Stimulated activated CD4-positive, alpha-beta T cell treated with anti-CD3 and anti-CD28 coated beads, TNF-alpha, amount 100 ng/mL, for 24 hours (primary cell): ENCODE data around the gene FSTL4.

Experiments
- DNase-seq, 3 experiments: peaks; one replicate each; pipeline ENCODE4 v3.0.0-alpha.2; 2020; ENCODE audit warnings: low read depth in 3 of 3

FSTL4 gene

GRCh38 chr5:133193794-133194193, 418.5 kb downstream of the FSTL4 start:
- no peak for DNase-seq

- no peak for DNase-seq
These were observed 419.6 kb downstream of the FSTL4 start for GRCh38 chr5:133192716-133193115.

GRCh38 chr5:133189881-133190280, 422.5 kb downstream of the FSTL4 start:
- no peak for DNase-seq

- DNase-seq = no peak
These were observed 432.9 kb downstream of the FSTL4 start for GRCh38 chr5:133179405-133179804.

- DNase-seq = peak; percentile 12 to 26 (median 20)
These were observed 441.5 kb downstream of the FSTL4 start for GRCh38 chr5:133170756-133171387.

GRCh38 chr5:133164759-133165158, 447.6 kb downstream of the FSTL4 start:
- no peak for DNase-seq

- no peak for DNase-seq
These were observed 448.5 kb downstream of the FSTL4 start for GRCh38 chr5:133163839-133164238.

- no peak for DNase-seq
These were observed 452.8 kb downstream of the FSTL4 start for GRCh38 chr5:133159543-133159942.

- no peak for DNase-seq
These were observed 456.9 kb downstream of the FSTL4 start for GRCh38 chr5:133155326-133155969.

GRCh38 chr5:133154274-133155075, 457.9 kb downstream of the FSTL4 start:
- no peak for DNase-seq

- DNase-seq = no peak
These were observed 461.3 kb downstream of the FSTL4 start for GRCh38 chr5:133150909-133151544.

- DNase-seq = no peak
These were observed 463.0 kb downstream of the FSTL4 start for GRCh38 chr5:133149345-133149744.

- no peak for DNase-seq
These were observed 464.4 kb downstream of the FSTL4 start for GRCh38 chr5:133147815-133148567.

GRCh38 chr5:133147411-133147810, 464.9 kb downstream of the FSTL4 start:
- peak in 1 of 3 experiments; percentile 7 for DNase-seq
